Measurements from ENCODE around the gene PUM1.

GRCh38 chr1:31020007-31020790 is 45.3 kb downstream of the PUM1 start:
- TF ChIP-seq POLR2AphosphoS5 (IDR thresholded peaks at IDR 0.05) = no peak
- TF ChIP-seq POLR2A (IDR thresholded peaks at IDR 0.05; ENCODE audit: low read depth) = no peak
- no peak for TF ChIP-seq CTCF (IDR thresholded peaks at IDR 0.05)
- no peak for TF ChIP-seq EP300 (IDR thresholded peaks at IDR 0.05)

All from esophagus muscularis mucosa (tissue), 4 donors.